GM23338 (cell line): ENCODE data around the gene IRAK1. TPM values are rescaled to one million over a fixed set of nuclear protein-coding genes. Genes with fewer than 3 reads are reported as not detected.

Source experiments
- ATAC-seq: fragments of 200-7000 bp; cut with Tn5 transposase; 3 replicates; pipeline ENCODE4 v1.9.1; 2020
- DNase-seq: peaks from one replicate; pipeline ENCODE4 v3.0.0-alpha.2; 2015; ENCODE audit warnings: low spot score
- H2AFZ ChIP-seq: fragments of 200-600 bp; sonication (generic); 2 replicates; pipeline ENCODE4 v1.8.0; 2016; ENCODE audit warnings: antibody characterized with exemption, mild to moderate bottlenecking, moderate library complexity
- H3F3A ChIP-seq: fragments of 200-600 bp; sonication (generic); replicated peaks from 2 replicates; pipeline ENCODE4 v1.8.0; 2017; ENCODE audit warnings: antibody characterized with exemption, mixed run types, low read depth
- H3K27ac ChIP-seq: fragments of 200-600 bp; sonication (generic); 2 replicates; pipeline ENCODE4 v1.6.1; 2016; ENCODE audit warnings: low read depth
- H3K27me3 ChIP-seq: fragments of 200-600 bp; sonication (generic); 2 replicates; pipeline ENCODE4 v1.8.0; 2016; ENCODE audit warnings: mild to moderate bottlenecking, mixed run types, moderate library complexity; ENCODE audit not compliant: insufficient read depth
- H3K36me3 ChIP-seq: fragments of 200-600 bp; sonication (generic); 2 replicates; pipeline ENCODE4 v1.8.0; 2016; ENCODE audit warnings: mild to moderate bottlenecking; ENCODE audit not compliant: insufficient read depth
- H3K4me1 ChIP-seq: fragments of 200-600 bp; sonication (generic); 2 replicates; pipeline ENCODE4 v1.8.0; 2016; ENCODE audit warnings: mild to moderate bottlenecking, moderate library complexity; ENCODE audit not compliant: insufficient read depth
- H3K4me2 ChIP-seq: fragments of 200-600 bp; sonication (generic); 2 replicates; pipeline ENCODE4 v1.7.1; 2017; ENCODE audit warnings: mixed run types
- H3K4me3 ChIP-seq: fragments of 200-600 bp; sonication (generic); 2 replicates; pipeline ENCODE4 v1.6.1; 2016; ENCODE audit warnings: mixed run types
- H3K79me2 ChIP-seq: fragments of 200-600 bp; sonication (generic); replicated peaks from 2 replicates; pipeline ENCODE4 v1.8.0; 2017; ENCODE audit warnings: mild to moderate bottlenecking; ENCODE audit not compliant: insufficient read depth
- H3K9me2 ChIP-seq: fragments of 200-600 bp; sonication (generic); 2 replicates; pipeline ENCODE4 v1.8.0; 2017; ENCODE audit not compliant: insufficient read depth
- H4K20me1 ChIP-seq: fragments of 200-600 bp; sonication (generic); replicated peaks from 2 replicates; pipeline ENCODE4 v1.8.0; 2017; ENCODE audit warnings: mild to moderate bottlenecking; ENCODE audit not compliant: insufficient read depth
- H3K27ac Mint-ChIP-seq: 2 replicates; pipeline ENCODE4 v1.8.0; 2020; ENCODE audit warnings: inconsistent platforms, mild to moderate bottlenecking, moderate library complexity, mixed read lengths
- H3K27me3 Mint-ChIP-seq: 3 replicates; pipeline ENCODE4 v1.8.0; 2022; ENCODE audit warnings: low read depth, mild to moderate bottlenecking, moderate library complexity, mixed read lengths, inconsistent platforms; ENCODE audit not compliant: insufficient read depth, poor library complexity
- H3K36me3 Mint-ChIP-seq: 3 replicates; pipeline ENCODE4 v1.8.0; 2021; ENCODE audit warnings: low read depth, mild to moderate bottlenecking, inconsistent platforms, moderate library complexity, mixed read lengths
- H3K4me1 Mint-ChIP-seq: 3 replicates; pipeline ENCODE4 v1.8.0; 2020; ENCODE audit warnings: mild to moderate bottlenecking, inconsistent platforms, mixed read lengths
- H3K4me3 Mint-ChIP-seq: 3 replicates; pipeline ENCODE4 v1.8.0; 2021; ENCODE audit warnings: moderate library complexity, mild to moderate bottlenecking, inconsistent platforms, mixed read lengths
- H3K9me3 Mint-ChIP-seq: 3 replicates; pipeline ENCODE4 v1.8.0; 2020; ENCODE audit warnings: moderate library complexity, mild to moderate bottlenecking, inconsistent platforms, mixed read lengths
- CTCF ChIP-seq, 2 experiments: fragments of 200-600 bp in 1 of 2; sonication (generic) in 1 of 2; conservative IDR thresholded peaks; 2 replicates each; pipeline versions ENCODE4 v1.5.1 to v1.6.1; 2016 to 2017; ENCODE audit warnings: antibody characterized with exemption in 2 of 2, low read depth in 2 of 2, mild to moderate bottlenecking in 2 of 2, moderate library complexity in 1 of 2
- ETS1 ChIP-seq: IDR thresholded peaks from 2 replicates; pipeline ENCODE4 v1.6.1; 2016; ENCODE audit warnings: antibody characterized with exemption
- EZH2 ChIP-seq: fragments of 200-600 bp; sonication (generic); IDR thresholded peaks from one replicate; pipeline ENCODE4 v1.8.0; 2017; ENCODE audit warnings: antibody characterized with exemption, mild to moderate bottlenecking, low read depth; ENCODE audit not compliant: unreplicated experiment
- EZH2phosphoT487 ChIP-seq: fragments of 200-600 bp; sonication (generic); IDR thresholded peaks from one replicate; pipeline ENCODE4 v1.8.1; 2018; ENCODE audit warnings: antibody characterized with exemption; ENCODE audit not compliant: unreplicated experiment
- JUNB ChIP-seq: IDR thresholded peaks from one replicate; pipeline ENCODE4 v1.6.1; 2016; ENCODE audit warnings: antibody characterized with exemption; ENCODE audit not compliant: unreplicated experiment
- NANOG ChIP-seq: IDR thresholded peaks from 2 replicates; pipeline ENCODE4 v1.6.1; 2016; ENCODE audit warnings: antibody characterized with exemption, borderline replicate concordance
- POLR2AphosphoS5 ChIP-seq: IDR thresholded peaks from 2 replicates; pipeline ENCODE4 v1.6.1; 2016; ENCODE audit warnings: antibody characterized with exemption, low read depth
- REST ChIP-seq: IDR thresholded peaks from one replicate; pipeline ENCODE4 v1.6.1; 2018; ENCODE audit warnings: antibody characterized with exemption; ENCODE audit not compliant: unreplicated experiment
- STAT1 ChIP-seq: IDR thresholded peaks from one replicate; pipeline ENCODE4 v1.6.1; 2016; ENCODE audit warnings: antibody characterized with exemption; ENCODE audit not compliant: unreplicated experiment
- ZNF114 ChIP-seq: fragments of 250-450 bp; sonication (Bioruptor Pico); IDR thresholded peaks from 2 replicates; pipeline ENCODE4 v1.5.0; 2020; ENCODE audit warnings: mild to moderate bottlenecking, moderate library complexity
- ZNF331 ChIP-seq: fragments of 250-450 bp; sonication (Bioruptor Pico); IDR thresholded peaks from 2 replicates; pipeline ENCODE4 v1.5.0; 2020; ENCODE audit warnings: low read depth, mild to moderate bottlenecking, moderate library complexity
- polyA plus RNA-seq: library from polyadenylated mRNA; unstranded; fragments of >200 nt; fragmentation: Nextera tagmentation; extraction: Ambion mirVana; gene quantifications from 2 replicates; pipeline ENCODE4 v1.2.1, GENCODE V29; 2016
- total RNA-seq: library from RNA; depleted of rRNA; stranded (reverse); fragments of >200 nt; shearing (Covaris generic); gene quantifications from 2 replicates; pipeline ENCODE4 v1.2.3, GENCODE V29; 2014

Gene IRAK1
- total and polyA plus RNA-seq, 2 experiments from 2014 or later: 21.6 to 38.0 TPM

- TF ChIP-seq EZH2: no peak
- TF ChIP-seq ZNF114: no peak
- TF ChIP-seq EZH2phosphoT487: no peak
- TF ChIP-seq ETS1: no peak
- no peak for TF ChIP-seq ZNF331
These were observed 51.0 kb downstream of the IRAK1 start (continued) for GRCh38 chrX:153968754-153969124.

- H3K9me2 ChIP-seq: no peaks in the 10 kb centered on the region
- H3K4me3 ChIP-seq: peak overlapping the region; percentile 85
- ATAC-seq: no peak
- 0 out of 2 replicates have a peak, but pooled peaks cover 4% of the 10 kb centered on the region for H3F3A ChIP-seq
- no peak for DNase-seq
- Mint-ChIP-seq H3K36me3 (peaks cover 23% of the 10 kb centered on the region), H3K27ac (peak overlapping the region; percentile 52; the same call in 1 of the 2 replicates), H3K9me3 (no peaks in the 10 kb centered on the region; the same call in 2 of the 3 replicates), H3K4me3 (peak overlapping the region; percentile 100), H3K27me3 (peaks cover 6% of the 10 kb centered on the region), H3K4me1 (peaks cover 22% of the 10 kb centered on the region)
- no peaks in the 10 kb centered on the region for H3K36me3 ChIP-seq
- H3K27me3 ChIP-seq: no peaks in the 10 kb centered on the region
- H2AFZ ChIP-seq: no peak overlapping the region
- H3K4me1 ChIP-seq: peaks cover 12% of the 10 kb centered on the region
- peaks cover 73% of the 10 kb centered on the region for H3K79me2 ChIP-seq
- H3K4me2 ChIP-seq: peak overlapping the region; percentile 84
- peaks cover 17% of the 10 kb centered on the region for H4K20me1 ChIP-seq
- H3K27ac ChIP-seq: no peak overlapping the region
- no peak for TF ChIP-seq NANOG
- no peak for TF ChIP-seq POLR2AphosphoS5
- TF ChIP-seq ZNF114: no peak
- TF ChIP-seq STAT1: no peak
- no peak for TF ChIP-seq EZH2phosphoT487
- TF ChIP-seq EZH2: no peak
- no peak for TF ChIP-seq REST
- no peak for TF ChIP-seq JUNB
- no peak for TF ChIP-seq ZNF331
- TF ChIP-seq CTCF (conservative IDR thresholded peaks at IDR 0.05; ENCODE audit: low read depth in 2 of 2): no peak
- TF ChIP-seq ETS1: no peak
These were observed 51.4 kb downstream of the IRAK1 start for GRCh38 chrX:153968255-153968654.
